NCI-H2227 (cell line): ENCODE measurements around the gene PDPR.
A peak's percentile ranks its signal among the peaks of the same experiment; 100 is the strongest.
"Not testable (repeated sequence)": the region's sequence is repeated elsewhere in the genome, so short reads cannot be mapped to it uniquely, and the experiment has no call there.

ENCODE experiments used
- DNase-seq: peaks from one replicate; lab custom pipeline; 2025; ENCODE audit not compliant: unreplicated experiment; lab: John Stamatoyannopoulos, UW

The PDPR gene

DNA sequence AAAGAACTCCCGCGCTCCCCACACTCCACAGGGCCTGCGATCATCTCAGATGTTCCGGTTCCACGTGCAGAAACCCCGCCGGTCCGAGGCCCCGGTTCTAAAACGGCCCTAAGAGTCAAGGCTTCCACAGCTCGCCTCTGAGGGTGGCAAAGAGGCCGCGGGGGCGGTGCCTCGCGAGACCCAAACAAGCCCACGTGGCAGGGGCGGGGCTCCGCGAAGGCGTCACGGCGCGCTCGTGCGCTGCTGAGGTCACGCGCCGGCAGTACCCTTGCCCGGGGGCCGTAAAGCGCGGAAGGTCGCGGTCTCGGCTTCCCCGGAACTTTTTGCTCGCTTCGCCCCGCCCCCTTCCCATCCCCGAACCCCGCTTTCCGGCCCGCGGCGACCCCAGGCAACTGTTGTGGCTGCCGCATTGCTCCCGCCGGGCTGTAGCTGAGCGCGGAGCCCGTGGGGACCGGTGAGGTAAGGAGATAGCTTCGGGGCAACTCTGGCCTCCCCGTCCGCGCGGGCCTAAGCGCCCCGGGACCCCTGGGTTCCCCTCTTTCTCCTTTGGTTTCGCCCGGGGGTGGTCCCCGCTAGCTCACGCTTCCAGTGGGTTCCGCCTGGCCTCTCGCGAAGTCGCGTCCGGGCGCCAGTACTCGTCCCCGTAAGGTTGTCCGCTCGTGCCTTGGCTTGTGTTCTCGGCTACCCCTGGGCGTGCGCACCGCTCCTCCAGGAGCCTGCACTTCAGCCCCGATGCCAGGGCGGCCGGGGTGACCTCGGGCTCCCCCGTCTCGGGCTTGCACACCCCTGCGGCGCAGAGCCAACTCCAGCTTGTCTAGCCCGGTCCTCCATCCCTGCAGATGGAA lies at the start of gene PDPR:
Gene PDPR, plus strand, starts transcription at position 351 of the 845 bp plus-strand sequence. CDS start 6,161 bp downstream, outside the sequence.
- peak; percentile 86 for DNase-seq

DNA sequence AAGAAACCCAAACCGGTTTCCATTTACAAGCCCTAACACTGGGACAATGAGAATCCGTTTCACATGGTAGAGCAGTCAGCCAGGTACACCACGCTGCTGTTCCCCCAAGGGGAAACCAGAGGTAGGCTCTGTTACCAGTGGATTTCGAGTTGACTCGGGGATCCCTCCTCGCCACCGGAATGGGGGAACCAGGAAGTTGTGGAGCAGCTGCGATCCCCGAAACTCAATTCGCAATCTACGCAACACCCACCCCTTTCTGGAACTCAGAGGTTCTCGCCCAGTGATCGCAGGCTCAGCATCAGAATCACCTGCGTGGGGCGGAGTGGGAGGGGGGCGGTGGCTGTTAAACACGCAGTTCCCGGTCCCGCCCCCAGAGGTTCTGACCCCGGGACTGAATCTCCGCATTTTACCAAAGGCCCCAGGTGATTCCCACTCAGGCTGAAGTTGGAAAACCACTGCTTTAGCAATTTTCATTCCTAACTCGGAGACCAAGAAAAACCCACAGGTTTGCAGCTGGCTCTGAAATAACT lies 49.2 kb upstream of the PDPR start:
- not testable (repeated sequence) for DNase-seq

GRCh38 chr16:70065376-70065745 lies 48.8 kb upstream of the PDPR start:
- not testable (repeated sequence) for DNase-seq

- DNase-seq: peak; percentile 82
Observed at GRCh38 chr16:70065746-70066658, 48.1 kb upstream of the PDPR start.

DNA sequence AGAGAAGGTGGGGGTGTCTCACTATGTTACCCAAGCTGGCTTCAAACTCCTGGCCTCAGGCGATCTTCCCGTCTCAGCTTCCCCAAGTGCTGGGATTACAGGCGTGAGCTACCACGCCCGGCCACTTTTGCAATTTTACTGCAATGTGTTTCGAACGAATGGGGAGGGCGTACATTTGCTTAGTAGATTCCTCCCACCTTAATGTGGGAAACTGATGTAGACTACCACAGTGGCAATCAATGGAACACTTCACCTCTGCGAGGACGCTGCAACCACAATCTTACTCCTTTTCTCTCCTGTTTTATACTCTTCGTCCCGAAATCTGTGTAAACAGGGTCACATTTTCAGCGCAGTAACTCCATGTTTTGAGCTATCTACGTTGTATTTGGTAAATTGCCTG lies 47.4 kb upstream of the PDPR start:
- not testable (repeated sequence) for DNase-seq

GRCh38 chr16:70079081-70079480 lies 35.1 kb upstream of the PDPR start:
- DNase-seq: not testable (repeated sequence)

GRCh38 chr16:70081219-70081618 lies 32.9 kb upstream of the PDPR start:
- not testable (repeated sequence) for DNase-seq

DNA sequence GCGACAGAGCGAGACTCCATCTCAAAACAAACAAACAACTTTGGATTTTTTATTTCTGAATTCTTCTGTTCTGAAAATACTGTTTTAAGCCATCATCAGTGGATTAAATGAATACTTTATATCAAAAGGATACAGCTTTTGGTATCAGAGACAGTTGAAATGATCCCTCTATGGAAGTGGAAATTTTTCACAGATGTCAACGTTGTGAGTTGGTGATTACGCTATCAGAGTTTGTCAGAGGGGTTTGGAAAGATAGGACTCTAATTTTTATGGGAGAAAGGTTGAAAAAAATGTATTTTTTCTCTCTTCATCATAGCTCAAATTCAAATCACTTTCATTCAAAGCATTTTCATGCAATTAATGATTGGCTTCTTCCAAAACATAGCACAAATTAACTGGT lies 30.2 kb upstream of the PDPR start:
- not testable (repeated sequence) for DNase-seq

DNA sequence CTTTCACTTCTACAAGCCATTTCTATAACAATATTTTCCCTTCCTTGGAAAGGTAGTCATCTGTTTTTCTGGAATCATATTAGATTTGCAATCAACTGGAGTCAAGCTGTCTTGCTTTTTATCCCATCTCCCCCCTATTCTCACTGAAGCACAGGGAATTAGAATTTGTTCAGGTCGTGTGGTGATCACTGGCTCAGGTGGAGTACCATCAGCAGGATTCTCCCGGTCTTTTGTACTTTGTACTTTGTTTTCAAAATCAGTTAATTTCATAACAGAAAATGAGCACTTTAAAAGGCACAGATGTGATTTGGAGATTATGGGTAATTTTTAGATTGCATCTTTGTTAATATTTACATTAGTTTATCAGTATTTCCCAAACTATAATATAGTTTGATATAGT lies 26.0 kb upstream of the PDPR start:
- DNase-seq: not testable (repeated sequence)

- not testable (repeated sequence) for DNase-seq
Observed at GRCh38 chr16:70088877-70089276, 25.3 kb upstream of the PDPR start.

GRCh38 chr16:70089289-70089688 lies 24.8 kb upstream of the PDPR start:
- not testable (repeated sequence) for DNase-seq

- DNase-seq: not testable (repeated sequence)
Observed at GRCh38 chr16:70091104-70091503, 23.0 kb upstream of the PDPR start.

GRCh38 chr16:70094096-70094495 lies 20.0 kb upstream of the PDPR start:
- not testable (repeated sequence) for DNase-seq

DNA sequence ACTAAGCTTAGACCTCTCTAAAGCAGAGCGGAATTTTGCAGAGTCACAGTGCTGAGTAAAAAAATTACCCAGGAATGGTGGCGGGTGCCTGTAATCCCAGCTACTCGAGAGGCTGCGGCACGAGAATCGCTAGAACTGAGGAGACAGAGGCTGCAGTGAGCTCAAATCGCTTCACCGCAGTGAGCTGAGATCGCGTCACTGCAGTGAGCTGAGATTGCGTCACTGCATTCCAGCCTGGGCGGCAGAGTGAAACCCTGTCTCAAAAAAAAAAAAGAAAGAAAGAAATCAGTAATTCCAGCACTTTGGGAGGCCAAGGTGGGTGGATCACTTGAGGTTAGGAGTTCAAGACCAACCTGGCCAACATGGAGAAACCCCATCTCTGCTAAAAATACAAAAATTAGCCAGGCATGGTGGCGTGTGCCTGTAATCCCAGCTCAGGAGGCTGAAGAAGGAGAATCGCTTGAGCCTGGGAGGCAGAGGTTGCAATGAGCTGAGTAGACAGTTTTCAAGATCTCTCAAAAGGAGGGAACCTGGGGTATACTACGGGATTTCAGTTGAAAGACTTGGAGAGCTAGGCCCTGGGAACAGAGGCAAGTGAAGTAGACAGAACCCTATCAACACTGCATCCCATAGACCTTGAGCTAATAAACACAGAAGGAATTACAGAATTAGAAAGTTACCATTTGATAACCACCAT lies 4.4 kb upstream of the PDPR start:
- DNase-seq: not testable (repeated sequence)

GRCh38 chr16:70112162-70112561 lies 2.0 kb upstream of the PDPR start:
- not testable (repeated sequence) for DNase-seq

GRCh38 chr16:70113599-70113981 lies 542 bp upstream of the PDPR start:
- not testable (repeated sequence) for DNase-seq

DNA sequence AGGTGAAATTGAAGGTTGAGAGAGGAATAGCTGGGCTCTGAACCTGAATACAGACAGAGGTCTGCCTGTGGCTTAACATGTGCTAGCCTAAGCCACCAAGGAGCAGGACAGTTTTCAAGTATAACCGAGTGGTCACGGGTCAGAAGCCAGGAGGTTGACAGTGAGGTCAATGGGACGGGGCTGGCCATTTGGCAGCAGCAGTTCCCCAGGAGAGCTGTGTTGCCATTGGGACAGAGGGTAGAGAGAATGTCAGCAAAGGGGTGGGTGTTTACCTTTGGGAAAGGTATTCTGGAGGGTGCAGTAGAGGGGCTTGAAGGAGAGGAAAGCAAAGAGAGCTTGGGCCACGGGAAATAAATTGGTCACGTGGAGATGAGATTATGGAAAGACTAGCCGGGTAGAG lies 4.2 kb downstream of the PDPR start:
- DNase-seq: not testable (repeated sequence)

DNA sequence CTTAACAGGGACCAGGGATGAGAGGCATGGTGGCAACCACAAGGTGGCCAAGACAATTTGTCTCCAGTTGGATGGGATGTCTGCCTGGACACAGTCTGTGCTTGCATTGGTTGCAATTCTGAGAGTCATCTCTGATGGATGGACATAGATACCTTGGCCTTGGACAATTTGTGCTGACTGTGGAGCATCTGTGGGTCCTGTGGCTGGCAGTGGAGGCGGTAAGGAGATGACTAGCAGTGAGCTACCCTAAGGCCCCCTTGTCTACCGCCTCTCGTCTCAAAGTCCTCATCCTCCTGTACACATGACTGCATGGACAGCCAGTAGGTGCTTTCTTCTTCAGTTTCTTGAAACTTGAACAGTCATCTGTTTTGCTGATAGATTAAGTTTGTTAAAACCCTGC lies 4.6 kb downstream of the PDPR start:
- DNase-seq: not testable (repeated sequence)

GRCh38 chr16:70120398-70120797 lies 6.3 kb downstream of the PDPR start:
- not testable (repeated sequence) for DNase-seq

- not testable (repeated sequence) for DNase-seq
Observed at GRCh38 chr16:70123822-70124221, 9.7 kb downstream of the PDPR start.

DNA sequence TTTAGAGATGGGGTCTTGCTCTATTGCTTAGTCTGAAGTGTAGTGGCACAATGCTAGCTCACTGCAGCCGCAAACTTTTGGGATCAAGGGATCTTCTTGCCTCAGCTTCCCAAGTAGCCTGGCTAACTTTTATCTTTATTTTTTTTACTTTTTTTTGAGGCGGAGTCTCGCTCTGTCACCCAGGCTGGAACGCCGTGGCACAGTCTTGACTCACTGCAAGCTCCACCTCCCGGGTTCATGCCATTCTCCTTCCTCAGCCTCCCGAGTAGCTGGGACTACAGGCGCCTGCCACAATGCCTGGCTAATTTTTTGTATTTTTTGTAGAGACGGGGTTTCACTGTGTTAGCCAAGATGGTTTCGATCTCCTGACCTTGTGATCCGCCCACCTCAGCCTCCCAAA lies 12.1 kb downstream of the PDPR start:
- not testable (repeated sequence) for DNase-seq
